HCEC 1CT (cell line): Measurements from ENCODE around the gene SLC39A9.

Experiments used
- DNase-seq: peaks from one replicate; pipeline ENCODE4 v3.0.0-alpha.2; 2017

SLC39A9 gene, protein sequence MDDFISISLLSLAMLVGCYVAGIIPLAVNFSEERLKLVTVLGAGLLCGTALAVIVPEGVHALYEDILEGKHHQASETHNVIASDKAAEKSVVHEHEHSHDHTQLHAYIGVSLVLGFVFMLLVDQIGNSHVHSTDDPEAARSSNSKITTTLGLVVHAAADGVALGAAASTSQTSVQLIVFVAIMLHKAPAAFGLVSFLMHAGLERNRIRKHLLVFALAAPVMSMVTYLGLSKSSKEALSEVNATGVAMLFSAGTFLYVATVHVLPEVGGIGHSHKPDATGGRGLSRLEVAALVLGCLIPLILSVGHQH

DNA sequence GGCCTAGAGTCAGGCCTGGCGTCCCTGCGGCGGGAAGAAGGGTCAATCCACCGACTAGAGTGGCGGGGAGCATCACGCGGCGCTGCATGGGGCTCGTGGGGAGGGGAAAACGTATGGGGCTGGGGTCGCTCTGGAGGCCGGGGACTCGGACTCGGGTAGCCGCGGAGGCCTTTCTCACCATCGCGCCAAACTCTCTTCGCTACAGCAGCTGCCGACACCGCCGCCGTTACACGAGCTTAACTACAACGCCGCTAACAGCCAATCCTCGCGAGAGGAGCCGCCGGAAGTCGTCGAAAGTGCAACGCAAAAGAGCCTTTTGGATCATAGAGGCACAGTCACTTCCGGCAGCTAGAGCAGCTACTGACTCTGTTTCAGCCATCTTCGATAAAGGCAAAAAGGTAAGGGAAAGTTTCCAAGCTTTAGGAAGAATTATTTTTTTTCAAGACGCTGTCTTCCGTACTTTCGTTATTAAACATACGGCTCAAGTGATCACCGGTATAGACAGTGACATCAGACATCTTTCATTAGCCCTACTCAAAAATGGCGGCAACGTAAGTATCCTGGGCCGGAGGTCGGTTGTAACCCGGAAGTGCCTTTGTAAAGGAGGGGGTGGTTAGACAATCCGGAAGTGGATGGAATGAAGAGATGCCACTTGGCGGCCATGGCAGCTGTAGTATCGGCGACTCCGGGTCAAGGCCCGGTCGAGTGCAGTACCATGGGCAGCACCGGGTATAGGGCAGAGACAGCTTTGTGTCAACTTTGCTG, at the start of gene SLC39A9, which contains the start of gene ERH:
SLC39A9 (plus strand) TSS at position 640 of the 765 bp plus-strand sequence. CDS start 678 bp downstream, outside the sequence.
ERH (minus strand) TSS at position 247 of the 765 bp plus-strand sequence; CDS start at position 181, 66 bp downstream.
- peak; percentile 98 for DNase-seq

DNA sequence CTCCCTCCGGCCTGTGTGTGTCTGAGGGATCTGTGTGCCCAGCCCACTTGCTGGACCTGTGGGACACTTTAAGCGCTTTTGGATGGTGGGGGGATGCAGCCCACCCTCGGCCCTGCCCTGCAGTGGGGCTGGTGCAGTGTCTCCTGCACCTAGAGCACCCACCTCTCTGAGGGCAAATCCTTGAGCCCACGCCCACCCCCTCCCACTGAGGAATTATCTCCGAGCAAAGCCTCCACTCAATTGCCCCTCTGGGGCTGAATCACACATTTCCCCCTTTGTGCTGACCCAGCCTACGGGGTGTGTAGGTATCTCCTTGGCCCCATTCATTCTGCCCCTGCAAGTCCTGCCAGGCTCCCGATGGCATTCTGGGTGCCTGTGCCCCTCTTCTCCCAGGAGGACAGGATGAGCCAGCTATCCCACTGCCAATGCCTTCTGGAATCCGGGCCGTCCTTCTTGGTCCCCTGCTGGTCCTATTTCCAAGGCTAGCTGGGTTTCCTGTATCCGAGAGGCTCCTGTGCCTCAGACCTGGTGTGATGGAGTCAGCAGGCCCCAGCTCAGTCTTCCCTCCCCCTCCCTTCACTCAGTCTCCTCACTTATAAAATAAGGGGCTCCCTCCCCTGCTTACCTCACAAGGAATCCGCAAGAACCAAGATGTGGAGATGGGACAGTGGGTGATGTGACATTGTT, 49.3 kb upstream of the SLC39A9 start:
- DNase-seq: no peak

DNA sequence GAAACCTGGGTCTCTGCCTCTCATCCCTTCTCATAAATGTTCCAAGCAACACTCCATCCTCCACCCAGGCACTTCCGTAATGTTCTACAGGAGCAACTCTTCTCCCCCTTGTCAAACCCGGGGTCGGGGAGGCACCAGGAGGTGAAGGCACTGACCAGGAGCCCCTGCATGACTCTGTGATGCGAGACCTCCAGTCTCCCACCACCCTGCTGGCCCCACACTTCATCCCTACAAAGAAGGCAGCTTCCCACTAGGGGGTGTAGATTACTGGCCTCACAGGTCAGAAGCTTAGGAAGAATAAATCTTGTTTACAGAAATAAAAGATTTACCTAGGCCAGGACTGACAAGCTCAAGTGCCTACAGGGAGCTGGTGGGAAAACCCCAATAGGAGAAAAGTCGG, 47.6 kb upstream of the SLC39A9 start:
- DNase-seq: no peak

DNA sequence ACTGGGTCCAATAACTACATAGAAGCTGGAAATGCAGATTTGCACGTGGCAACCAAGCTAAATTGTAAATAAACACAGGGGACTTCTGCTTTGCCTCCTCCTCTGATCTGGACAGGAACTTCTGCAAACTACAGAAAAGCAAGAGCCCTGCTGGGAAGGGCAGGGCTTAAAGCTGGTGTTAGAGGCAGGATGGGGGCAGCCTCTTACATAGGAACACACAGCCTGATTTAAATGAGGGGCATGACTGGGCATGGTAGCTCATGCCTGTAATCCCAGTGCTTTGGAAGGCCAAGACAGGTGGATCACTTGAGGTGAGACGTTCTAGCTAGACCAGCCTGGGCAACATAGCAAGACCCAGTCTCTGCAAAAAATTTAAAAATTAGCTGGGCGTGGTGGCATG, 47.1 kb upstream of the SLC39A9 start:
- no peak for DNase-seq

DNA sequence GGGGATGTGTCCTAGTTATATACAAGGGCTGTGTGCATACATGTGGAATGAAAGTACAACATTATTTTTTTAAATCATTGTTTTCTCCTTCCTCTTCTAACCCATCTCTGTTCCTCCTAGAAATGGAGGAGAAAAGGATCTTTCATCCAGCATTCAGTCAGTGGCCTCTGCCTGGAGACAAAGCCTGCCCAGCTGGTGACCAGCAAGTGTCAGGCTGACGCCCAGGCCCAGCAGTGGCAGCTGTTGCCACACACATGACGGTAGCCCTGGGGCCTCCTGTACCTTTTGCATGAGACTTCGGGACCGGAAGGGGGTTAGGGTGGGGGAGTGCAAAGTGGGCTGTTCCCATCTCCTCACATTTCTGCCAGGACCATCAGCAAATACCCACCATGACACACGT, 46.6 kb upstream of the SLC39A9 start:
- DNase-seq: no peak

DNA sequence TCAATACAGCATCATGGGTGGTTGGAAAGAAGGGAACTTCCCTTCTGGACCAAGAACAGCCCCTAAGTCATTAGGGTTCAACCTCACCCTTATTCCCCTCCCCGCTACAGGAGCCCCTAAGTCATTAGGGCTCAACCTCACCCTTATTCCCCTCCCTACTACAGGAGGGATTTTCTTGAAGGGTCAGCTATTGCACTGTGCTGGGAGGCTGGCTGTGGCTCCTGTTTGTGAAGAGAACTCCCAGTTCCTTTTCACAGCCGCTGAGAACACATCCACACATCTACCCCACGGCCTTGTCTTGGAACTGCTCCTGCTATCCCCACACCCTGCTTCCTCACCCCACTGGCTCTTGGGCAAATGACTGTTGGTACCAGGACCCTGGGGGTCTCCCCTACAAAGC, 45.3 kb upstream of the SLC39A9 start:
- no peak for DNase-seq

DNA sequence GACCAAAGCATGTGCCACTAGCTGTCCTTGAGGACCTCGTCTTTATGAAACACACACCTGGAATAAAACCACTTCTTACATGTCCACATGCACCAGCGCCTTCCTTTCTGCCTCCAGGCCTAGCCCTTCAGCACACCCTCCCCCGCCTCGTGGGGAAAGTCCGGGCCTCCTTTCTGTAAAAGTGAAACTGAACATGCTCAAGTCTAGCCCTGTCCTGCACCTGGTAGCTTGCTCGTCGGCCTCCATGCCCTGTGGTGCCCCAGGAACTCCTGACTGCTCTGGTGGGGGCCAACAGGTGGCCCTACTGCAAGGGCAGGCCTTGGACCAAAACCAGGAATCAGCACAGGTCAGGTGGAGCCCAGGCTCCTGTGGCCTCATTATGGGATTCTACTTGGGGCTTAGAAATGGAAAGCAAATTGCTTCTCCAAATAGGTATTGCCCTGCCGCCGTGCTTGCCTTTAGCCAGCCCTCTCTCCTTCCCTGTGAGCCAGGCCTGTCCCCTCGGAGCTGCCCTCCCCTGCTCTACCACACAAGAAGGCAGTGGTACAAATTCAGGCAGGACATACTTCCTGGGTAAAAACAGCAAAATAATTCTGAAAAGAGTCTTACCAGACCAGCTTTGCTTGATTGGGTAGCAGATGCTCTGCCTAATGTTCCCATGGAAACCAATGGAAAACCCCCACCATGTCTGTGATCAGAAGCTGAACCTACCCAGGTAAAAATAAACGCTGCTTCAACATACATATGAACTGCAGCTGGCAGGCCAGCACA, 43.9 kb upstream of the SLC39A9 start:
- no peak for DNase-seq

DNA sequence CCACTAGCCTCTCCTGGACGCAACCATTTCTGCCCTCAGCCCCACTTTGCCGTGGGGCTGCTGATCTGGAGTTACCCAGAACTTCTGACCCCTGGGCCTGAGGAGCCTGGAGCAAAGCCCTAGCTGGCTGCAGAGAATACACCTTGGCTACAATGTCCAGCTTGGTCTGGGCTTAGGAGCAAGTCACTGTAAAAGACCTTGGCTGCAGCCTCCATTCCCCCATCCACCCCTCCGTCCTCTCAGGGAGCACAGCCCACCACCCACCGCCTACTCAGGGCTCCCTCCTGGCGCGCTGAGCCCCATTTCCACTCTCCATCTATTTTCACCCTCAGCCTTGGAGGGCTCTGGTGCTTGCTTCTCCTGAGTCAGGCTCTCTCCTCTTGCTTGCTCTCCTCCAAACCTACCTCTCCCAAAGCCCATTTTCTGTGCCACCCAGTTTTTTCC, 43.3 kb upstream of the SLC39A9 start:
- DNase-seq: no peak

DNA sequence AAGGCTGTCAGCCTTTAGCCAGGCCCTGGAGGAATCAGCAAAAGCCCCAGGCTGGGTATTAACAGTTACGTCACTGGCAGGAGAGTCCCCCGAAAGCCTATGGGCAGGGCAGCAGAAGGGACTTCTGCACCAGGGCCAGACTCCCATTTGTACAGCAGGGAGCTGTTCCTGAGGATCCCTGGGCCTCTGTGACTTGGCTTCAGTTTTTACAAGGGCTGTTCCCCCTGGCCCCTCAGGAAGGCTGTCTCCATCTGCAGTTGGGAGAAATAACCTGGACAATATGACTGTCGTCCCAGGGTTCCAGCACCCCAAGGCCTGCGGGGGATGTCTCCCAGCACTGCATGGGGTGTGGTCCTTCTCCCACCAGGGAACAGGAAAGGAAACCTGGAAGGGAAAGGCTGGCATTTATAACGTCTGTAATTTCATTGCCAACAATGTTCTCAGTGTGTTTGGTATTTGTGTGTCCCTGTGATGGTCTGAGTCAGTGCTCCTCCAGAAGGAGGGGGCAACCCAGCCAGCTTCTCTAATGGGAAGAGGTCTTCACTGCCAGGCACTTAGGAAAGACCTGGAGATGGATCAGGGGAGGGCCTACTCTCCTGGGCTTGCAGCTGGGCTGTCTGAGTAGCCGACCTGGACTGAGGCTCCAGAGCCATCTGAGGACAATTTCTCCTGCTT, 42.7 kb upstream of the SLC39A9 start:
- no peak for DNase-seq

DNA sequence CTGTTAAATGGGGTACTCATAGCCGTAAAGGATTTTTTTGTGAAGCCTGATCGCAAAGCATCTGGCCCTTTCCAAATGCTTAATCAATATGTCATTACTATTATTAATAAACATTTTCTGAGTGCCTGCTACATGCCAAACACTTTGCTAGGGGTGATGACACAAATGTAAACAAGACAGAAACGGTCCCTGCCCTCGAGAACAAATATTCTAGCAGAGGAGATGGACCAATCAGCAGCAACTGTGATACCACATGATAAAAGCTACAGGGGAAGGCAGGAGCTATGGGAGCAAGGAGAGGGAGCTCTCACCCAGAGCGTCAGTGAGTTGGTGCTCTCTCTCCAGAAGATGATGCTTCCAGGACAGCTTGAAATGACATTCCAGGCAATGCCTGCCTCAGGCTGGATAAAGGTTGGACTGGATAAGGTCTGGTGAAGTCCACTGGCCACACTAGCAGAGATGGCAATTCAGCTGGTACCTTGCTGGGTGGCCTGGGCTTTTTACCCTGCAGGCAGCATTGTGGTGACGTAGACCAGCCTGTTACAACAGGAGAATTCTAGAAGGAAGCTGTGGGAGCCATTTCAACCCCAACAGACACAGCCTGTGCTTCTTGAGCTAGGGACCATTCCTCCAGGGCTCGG, 41.5 kb upstream of the SLC39A9 start:
- DNase-seq: no peak

DNA sequence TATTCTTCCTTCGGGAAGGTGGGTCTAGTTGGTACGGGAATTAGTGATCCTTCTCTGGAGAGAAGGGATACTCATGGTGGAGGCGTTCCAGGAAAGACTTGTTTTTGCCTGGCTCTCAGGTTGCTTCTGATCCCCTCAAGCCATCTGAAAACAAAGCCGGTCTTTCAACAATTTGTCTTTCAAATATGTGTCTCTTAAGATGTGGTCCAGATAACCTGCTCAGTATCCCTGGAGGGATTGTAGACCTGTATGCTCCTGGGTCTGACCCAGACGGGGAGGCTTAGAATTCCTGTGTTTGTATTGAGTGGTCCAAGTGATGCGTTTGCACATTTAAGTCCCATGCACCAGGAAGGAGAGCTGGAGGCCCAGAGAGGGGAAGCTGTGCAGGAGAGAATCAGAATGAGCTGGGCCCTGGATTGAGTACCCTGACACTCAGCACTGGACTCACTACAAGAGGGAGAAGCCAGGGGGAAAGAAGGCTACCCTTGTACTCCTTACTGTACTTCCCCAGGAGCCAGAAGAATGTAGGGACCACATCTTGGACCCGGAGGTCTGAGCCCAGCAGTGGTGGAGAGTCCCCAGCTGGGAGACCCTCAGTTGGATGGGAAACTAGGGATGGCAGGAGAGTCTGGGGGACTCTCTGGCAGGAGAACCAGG, 40.8 kb upstream of the SLC39A9 start:
- no peak for DNase-seq

DNA sequence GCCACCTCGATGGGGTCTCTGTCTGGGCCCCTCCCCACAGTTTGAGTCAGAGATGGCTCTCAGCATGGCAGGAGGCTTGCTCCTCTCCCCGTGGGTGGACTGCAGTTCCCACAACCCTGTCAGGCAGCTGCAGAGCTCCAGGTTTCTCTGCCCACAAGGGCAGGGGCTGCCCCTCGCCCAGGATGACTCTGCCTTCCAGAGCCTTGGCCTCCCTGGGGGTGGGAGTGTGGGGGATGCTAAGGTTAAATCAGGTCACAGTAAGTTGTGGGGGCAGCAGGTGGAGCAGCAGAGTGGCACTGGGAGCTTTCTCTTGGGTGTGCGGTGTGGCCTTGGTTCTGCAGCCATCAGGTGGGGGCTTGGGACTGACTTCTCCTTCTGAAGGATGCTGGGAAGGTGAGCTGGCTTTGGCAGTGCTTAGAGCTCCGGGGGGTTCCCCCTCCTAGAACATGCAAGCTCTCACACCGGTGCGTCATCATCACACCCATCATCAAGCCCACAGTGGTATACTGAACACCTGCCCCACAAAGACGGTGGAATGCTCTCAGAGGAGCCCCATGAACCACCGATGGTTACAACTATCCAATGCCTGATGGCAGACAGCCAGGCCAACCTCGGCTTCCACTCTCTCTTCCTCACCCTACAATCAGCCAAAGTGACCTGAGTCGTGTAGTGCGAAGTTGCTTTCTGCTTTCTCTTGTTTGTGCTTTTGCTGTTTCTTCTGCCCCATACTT, 40.1 kb upstream of the SLC39A9 start:
- DNase-seq: no peak

DNA sequence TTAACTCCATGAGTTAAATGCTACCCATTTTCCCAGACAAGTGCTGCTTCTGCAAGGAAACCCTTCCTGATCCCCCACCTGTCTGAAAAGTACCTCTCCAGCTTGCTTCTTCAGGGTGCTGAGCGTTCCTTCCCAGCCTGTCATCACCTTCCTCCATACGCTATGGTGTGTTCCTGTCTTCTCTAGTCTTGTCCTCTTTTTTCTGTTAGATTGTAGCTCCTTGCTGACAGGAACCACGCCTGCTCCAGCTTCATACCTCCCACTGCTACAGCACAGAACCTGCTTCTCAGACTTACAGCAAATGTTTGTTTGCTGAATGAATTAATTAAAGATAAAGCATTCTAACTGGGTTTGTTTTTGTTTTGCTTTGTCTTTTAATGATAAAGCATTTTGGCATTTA, 39.5 kb upstream of the SLC39A9 start:
- DNase-seq: no peak

DNA sequence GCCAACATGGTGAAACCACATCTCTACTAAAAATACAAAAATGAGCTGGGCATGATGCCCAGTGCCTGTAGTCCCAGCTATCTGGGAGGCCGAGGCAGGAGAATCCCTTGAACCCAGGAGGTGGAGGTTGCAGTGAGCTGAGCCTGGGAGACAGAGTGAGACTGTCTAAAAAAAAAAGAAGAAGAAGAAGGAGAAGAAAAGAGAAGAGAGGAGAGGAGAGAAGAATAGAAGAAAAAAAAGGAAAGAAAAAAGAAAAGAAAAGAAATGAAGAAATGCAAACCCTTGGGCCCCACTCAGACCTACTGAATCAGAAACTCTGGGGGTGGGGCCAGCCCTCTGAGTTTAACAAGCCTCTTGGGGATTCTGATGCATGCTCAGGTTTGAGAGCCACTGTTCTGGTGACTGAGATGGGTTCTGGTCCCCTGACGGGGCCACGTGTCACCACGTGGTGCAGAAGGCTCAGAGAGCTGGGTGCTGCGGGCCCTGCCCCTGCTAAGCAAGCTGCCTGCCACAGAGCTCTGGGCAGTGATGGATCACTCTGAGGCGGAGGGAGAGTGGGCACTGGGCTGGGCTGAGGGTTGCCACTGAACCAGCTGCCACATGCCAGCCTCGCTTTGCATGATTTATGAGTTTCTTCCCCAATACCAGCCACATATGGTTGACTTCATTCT, 37.9 kb upstream of the SLC39A9 start:
- DNase-seq: no peak

DNA sequence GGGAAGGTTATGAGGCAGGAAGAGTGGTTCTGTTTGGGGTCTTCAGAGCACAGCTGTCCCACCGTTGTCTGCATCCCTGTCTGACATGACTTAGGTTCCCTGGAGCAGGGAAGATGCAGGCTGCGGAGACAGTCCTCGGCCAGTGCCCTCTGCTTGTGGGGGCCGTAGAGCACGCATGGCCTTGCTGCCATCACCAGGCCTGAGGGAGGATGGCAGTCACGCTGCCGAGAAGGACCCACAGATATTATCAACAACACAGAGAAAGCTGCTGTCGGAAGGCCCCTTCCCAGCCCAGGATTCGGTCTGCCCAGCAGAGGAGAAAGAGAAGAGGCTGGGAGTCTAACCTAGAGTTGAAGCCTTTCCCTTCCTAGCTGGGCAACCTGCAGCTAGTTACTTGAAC, 35.4 kb upstream of the SLC39A9 start:
- DNase-seq: peak; percentile 14

DNA sequence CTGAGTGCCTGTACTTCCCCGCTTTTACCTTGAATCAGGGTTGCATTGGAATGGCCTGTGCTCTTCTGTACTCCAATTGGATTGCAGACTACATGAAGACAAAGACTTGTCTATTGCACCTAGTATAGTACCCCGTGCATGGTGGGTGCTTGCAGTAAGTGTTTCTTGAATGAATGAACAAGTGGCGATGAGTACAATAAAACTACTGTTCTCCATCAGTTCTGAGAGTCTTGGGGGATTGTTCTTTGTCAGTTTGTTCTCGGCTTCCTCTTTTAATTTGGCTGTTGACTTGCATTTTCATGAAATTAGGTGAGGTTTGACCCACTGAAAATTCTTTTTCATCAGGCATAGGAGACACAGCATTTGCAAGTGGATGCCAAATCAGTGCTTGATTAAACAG, 34.5 kb upstream of the SLC39A9 start:
- no peak for DNase-seq

DNA sequence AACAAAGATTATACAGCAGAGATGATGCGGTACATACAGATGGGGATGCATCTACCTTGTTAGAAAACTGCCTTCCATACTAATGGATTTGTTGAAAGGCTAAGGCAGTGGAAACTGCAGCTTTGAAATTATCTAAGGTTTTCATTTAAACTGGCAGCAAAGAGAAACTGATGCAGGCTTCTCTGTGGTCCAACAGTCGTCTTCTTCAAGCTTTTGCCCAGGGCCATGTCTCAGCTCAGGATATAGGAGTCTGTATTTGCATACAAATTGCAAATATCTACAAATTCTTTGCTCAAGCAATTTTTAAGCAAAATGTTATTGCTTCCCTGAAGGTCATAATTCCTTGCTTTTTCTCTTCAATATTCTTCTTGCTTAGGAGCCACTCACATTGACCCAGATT, 34.1 kb upstream of the SLC39A9 start:
- no peak for DNase-seq

DNA sequence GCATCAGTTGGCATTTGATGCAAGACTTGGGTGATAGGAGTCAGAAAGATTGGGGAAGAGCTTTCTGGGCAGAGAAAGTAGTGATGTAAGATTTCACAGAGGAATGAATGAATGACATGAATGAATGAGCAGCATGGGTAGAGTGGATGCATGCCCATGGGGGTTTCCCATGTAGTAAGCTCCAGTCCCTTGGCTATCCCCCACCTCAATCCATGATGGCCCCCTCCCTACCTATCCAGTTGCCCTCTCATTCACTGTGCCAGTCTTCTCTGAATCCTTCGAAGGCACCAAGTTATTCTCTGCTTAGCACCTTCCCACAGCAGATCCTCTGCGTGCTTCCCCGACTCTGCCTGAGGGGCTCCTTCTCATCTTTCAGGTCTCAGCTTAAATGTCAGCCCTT, 32.4 kb upstream of the SLC39A9 start:
- no peak for DNase-seq

DNA sequence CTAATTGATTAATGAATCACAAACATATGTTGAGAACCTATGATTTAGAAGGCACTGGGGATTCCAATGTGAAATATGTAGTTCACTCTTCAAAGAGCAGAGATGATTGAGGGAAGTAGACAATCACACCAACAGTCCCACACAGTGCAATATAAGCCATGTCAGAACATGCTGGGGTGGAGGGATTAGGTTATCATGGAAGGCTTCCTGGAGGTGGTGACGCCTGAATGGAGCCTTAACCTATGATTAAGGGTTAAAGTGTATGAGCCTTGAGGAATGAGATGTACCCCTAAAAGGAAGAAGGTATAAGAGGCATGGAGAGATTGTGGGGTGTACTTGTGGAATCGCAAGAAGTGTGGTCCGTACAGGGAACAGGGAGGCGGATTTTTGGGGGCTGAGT, 31.7 kb upstream of the SLC39A9 start:
- no peak for DNase-seq

DNA sequence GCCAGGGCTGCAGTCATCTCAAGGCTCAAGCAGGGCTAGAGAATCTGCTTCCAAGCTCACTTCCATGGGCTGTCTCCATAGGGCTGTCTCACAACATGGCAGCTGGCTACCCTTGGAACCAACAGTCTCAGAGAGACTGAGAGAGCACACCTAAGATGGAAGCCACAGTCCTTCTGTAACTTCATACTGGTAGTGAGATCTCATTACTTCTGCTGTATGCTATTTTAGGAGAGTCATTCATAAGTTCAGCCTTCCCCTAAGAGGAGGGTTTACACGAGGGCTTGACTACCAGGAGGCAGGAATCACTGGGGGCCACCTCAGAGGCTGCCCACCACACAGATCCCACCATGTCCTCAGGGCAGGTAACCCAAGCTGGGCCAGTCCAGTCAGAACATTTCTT, 30.1 kb upstream of the SLC39A9 start:
- no peak for DNase-seq
